ENCODE measurements around the gene ELAPOR1.

The ELAPOR1 gene

DNA sequence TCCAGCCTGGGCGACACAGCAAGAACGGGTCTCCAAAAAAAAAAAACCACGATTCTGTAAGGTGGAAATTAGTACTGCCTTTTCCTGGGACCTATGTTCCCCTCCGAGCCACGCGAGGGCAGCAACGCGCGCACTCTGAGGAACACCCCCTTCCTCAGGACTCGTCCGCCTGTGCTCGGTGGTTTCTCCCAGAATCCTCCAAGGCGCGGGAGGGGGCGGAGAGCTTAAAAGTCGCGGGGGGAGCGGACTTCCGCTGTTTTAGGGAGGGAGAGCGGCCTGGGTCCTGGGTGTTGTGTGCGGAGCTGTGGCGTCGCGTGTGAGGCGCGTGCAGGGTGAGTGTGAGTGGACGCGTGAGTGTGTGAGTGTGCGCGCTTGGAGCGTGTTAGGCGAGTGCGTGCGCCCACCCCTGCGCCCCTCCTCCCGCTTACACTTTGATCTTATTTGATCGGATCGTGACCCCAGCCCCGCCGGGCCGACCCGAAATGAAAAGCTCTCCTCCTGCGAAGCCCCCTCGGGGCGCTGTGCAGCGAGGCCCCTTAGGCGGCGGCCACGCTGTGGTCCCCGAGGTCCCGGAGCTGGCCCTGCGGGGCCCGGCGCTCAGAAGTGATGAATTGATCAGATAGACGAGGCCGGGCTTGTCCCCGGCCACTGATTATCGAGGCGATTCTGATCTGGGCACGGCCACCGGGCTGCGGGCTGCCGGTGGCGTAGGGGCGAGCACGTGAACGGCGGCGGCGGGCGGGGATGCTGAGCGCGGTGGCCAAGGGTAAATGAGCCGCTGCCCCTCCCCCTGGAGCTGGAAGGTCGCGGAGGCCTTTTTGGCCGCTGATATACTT, 13.8 kb upstream of the ELAPOR1 start:
- DNase-seq: peak; percentile 98

DNA sequence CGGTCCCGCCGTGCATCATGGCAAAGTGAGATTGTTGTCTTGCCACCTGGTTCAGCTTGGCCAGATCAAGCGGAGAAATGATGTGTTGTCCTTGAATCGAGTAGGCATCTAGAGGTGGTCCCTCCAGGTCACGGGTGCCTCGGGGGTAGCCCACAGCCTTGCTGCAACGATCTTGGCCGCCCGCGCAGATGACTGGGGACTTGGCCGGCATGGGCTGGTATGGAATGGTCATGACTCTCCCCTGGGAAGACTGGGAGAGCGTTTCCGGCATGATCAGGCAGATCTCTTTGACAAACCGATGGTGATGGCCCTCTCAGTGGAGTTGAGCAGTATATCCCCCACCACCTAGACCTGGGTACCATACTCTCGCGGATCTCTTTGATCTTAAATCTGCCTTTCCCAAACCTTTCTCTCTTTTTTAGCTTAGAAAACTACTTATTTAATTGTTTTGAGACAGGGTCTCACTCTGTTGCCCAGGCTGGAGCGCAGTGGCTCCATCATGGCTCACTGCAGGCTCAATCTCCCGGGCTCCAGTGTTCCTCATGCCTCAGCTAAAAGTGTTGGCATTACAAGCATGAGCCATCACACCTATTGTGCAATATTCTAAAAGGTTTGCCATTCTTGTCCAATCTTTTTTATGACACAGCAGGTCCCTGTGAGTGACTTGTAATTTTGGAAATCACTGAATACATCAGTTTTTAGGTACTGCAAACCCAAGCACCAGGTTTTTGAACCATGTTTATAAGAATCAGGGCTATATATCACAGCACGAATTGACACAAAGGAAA, 9.4 kb upstream of the ELAPOR1 start:
- no peak for DNase-seq

DNA sequence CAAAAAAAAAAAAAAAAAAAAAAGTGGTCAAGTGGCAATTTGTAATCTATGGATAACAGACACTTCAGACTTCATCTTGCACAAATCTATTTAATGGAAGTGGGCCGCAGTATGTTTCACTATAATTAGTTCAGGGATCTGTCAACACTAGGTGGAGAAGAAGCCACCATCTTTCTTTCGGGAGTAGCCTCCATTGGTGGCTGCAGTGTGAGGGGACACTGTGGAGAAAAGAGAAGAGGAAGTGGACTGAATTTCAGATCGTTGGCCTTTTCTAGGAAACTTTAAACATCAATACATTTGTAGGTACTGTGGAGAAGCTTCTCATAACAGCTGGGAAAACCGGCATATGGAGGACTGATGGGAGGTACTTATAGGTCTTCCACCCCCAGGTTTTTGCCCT, 8.0 kb upstream of the ELAPOR1 start:
- no peak for DNase-seq

DNA sequence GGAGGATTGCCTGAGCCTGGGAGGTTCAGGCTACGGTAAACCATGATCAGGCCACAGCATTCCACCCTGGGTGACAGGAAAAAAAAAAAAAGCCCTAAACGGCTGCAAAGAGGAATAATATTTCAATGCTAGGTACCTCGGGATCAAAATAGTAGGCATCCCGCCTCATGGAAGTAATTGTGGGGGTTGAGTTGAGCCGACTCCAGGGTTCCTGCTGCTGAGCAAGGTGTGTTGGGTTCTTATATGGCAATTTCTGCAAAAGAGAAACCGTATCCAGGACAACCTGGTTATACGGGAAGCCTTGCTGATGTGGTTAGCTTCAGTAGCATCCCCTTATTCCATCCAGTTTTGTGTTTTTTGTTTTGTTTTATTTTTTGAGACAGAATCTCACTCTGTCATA, 6.1 kb upstream of the ELAPOR1 start:
- DNase-seq: no peak

DNA sequence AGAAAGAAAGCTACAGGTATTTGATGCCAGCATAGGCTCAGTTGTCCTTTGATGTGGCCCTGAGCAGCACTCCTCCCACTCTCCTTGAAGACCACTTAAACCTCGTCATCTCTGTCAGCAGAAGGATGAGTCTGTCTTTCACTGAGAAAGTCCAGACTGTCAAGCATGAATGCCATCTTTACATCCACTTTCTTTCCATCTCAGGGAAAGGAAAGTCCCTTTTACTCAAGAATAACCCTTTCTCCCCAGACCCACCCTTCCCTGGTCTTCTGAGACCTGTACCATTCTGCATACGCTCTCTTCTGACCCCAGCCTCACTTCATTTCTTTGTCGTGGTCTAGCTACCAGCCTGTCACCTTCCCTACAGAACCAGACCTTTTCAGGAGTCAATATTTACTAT, 4.0 kb upstream of the ELAPOR1 start:
- no peak for DNase-seq

DNA sequence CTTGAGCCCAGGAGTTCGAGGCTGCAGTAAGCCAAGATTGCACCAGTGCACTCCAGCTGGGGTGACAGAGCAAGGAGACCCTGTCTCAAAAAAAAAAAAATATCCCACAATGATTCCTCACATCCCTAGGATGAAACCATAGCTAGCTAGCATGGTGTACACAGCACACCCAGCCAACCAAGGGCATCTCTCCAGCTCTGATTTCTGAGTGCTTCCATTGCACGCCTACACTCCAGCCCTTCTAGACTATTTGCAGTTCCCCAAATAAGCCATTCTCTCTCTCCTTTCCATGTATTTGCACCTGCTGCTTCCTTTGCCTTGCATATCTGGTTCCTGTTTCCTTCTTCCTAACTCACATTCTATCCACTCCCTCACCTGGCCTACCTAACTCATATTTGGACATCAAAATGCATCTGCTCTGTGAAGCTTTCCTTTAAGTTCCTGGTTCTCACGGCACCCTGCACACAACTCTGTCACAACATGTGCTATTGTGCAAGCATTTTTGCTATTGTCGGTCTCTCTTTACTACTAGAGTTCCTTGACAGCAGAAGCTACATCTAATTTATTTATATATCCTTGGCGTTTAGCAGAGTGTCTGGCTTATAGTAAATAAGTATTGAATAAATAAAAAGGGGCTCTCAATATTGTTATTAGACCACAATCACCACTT, 2.4 kb upstream of the ELAPOR1 start:
- no peak for DNase-seq

DNA sequence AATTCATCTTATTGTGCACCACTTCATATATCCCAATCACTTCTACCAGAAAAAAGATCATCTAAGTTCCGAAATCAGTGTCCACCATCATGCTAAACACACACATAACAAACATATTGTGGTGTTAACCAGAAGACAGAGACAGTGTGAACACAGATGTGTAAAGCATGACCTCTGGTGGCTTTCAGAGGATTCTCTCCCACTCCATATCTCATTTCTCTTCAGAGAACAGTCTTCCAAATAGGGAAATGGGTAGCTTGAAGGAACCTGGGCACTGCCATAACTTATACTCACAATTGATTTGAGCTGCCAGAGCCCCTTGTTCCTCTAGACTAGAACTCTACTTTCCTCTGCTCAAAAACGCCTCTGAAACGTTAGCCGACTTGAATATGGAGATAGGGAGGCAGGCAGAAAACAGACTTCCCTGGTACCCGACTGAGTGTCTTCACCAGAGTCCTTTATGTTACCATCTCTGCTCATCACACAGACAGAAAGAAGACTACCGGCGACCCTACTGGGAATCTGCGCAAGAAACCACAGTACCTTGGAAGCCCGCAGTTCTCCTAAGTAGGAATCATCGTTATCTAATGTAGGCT, 1.8 kb upstream of the ELAPOR1 start:
- no peak for DNase-seq

DNA sequence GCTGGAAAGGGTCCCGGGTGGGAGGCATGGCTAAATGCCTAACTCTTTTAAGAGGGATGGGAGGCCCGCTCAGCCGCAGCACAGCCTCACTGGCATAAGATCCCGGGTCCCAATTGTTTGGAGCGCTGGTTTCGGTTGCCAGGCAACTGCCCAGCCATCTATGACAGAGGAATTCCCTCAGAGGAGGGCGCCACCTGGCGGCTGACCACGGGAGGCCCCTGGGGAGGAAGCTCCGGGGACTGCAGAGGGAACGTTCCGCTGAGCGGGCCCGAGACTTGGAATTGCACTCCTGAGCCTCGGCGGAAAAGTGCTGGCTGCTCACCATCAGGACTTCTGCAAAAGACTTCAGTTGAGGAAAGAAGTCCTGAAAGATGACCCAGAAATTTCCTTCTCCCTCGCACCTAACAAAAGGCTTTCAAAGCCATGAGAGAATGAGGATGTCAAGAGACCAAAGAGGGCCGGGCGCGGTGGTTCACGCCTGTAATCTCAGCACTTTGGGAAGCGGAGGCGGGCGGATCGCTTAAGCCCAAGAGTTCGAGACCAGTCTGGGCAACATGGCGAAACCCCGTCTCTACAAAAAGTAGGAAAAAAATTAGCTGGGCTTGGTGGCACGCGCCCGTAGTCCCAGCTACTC, 1.1 kb upstream of the ELAPOR1 start:
- DNase-seq: peak; percentile 86

DNA sequence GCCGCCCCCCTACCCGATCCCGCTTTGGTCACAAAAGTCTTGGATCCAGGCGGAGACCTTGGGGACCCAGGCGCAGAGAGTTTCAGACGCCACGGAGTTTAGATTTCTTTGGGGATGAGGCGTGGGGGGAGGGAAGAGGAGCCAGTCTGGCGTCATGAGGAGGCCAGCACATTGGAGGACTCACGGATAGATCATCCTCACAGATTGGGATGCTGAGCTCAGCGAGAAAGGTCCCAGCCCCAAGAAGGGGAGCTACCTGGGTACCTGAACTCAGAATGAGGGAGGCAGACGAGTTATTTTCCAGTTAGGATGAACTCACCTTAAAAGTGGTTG, 393 bp downstream of the ELAPOR1 start:
- DNase-seq: no peak

DNA sequence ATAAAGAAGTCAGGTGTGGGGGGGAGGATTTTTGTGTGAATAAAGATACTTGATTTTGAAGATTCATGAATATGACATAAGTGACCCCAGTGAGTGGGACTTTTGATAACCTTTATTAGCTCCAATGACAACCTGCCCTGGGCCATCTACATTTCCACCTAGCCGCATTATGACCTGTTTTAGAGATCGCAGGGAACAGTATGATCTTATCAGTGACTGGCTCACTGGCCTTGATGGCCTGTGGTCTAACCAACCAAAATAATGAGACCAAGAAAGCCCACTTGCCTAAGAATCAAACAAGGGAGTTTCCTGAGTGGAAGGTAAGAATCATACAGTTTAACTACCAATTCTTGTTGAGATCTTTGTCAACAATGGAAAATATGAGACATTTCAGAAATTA, 1.8 kb downstream of the ELAPOR1 start:
- peak; percentile 24 for DNase-seq

DNA sequence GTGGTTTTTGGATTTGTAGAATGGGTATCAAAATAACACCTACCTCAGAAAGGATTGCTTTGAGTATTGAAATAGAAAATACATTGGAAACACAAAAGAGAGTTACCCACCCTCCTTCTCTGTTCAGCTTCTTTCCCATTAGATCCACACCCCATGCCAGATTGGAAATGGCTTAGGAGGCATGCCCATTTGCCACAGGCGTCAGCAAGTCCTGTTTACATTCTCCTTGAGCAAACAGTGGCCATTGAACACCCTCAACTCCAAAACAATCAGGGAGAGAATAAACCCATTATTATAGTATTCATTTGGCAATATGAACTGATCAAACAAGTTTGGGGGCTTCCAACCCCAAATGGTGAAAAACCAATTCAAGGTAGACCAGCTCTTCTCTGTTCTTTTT, 2.4 kb downstream of the ELAPOR1 start:
- no peak for DNase-seq

DNA sequence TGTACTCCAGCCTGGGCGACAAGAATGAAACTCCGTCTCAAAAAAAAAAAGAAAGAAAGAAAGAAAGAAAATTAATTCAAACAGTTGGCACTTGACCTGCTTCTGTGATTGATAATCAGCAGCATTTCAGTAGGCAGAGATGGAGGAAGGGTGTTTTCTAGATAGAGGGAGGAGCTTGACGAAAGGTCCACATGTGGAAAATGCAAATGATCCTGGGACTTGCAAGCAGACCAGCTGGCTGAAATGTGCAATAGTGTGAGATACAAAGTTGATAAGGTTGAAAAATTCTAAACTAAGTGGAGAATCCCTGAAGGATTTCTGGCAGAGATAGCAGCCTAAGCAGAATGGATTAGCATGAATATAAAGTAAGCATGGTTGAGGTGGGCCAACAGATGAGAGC, 4.2 kb downstream of the ELAPOR1 start:
- DNase-seq: no peak

DNA sequence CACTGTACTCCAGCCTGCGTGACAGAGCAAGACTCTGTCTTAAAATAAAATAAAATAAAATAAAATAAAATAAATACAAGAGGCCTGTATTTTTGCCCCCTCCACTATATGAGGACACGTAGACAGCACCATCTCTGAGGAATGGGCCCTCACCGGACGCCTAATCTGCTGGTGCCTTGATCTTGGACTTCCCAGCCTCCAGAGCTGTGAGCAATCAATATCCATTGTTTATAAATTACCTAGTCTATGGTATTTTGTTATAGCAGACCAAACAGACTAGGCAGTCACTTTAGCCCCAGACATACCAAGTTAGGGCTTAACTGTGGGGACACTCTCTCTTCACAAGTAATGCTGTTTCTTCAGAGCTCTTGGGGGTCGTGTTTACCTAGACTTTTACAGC, 6.4 kb downstream of the ELAPOR1 start:
- DNase-seq: no peak

DNA sequence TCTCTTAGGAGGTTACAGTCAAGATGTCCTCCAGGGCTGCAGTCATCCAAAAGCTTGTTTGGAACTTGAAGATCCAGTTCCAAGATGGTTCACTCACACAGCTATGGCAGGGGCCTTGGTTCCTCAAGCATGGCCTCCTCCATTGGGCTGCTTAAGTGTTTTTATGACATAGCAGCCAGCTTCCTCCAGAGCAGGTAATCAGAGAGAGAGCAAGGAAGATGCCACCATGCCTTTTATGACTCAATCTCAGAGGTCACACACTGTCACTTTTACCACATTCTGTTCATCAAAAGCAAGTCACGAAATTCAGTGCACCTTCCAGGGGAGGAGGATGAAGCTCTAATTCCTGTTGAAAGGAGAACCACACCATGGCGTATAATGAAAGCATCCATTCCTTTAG, 17.1 kb downstream of the ELAPOR1 start:
- DNase-seq: no peak

DNA sequence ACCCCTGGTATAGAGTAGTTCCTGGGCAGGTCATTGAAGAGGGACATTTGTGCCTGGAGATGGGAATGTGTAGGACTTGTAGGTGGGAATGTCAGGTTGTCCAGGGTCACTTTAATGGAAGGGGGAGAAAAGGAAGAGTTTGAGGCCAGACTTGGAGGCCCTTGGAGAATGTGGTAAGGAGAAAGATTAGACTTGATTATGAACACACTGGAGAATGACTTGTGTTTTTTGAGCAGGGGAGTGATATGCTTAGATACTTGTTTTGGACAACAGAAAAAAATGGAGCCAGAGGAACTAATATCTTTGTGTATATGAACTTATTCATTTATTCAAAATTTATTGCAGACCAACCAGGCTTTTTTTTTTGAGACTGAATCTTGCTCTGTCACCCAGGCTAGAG, 17.9 kb downstream of the ELAPOR1 start:
- DNase-seq: no peak

DNA sequence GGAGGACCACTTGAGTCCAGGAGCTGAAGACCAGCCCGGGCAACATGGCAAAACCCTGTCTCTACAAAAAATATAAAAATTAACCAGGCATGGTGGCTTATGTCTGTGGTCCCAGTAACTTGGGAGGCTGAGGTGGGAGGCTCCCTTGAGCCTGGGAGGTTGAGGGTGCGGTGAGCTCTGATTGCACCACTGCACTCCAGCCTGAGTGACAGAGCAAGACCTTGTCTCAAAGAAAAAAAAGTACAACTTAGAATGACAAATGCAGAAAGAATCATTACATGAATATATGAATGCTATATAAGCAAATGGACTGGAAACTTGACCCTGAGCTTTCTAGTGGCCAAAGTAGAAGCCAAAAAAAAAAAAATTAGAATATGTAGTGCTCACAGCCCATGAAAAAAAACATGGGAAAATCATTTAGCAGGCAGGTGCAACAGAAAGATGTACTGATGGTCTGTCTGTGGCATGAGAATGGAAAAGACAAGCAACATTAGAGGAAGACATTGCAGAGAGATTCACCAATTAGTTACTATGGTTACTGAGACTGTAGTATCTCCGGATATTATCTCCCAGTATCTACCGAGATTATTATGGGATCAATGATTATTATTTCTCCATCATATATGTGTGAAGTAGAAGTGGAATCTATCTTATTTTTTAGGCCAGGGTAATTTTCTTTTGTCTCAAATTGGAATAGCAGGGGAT, 19.2 kb downstream of the ELAPOR1 start:
- no peak for DNase-seq

DNA sequence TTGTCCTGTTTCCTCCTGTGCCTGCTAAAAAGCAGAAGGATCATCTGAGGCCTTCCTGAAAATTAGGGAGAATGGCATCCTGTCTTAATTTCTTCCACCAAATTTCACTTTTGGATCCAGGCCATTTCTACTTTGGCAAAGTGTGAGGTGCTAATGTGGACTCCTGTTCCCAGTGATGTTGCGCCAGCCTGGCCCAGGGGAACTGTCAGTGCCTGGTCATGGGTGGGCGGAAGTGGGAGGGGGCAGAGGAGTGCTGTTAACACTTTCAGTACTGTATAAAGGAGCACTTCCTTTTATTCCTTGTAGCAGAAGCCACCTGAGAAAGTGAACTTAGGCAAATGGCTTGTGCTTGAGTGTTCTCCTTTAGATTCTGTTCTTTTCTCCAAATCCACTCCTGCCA, 19.9 kb downstream of the ELAPOR1 start:
- DNase-seq: no peak

DNA sequence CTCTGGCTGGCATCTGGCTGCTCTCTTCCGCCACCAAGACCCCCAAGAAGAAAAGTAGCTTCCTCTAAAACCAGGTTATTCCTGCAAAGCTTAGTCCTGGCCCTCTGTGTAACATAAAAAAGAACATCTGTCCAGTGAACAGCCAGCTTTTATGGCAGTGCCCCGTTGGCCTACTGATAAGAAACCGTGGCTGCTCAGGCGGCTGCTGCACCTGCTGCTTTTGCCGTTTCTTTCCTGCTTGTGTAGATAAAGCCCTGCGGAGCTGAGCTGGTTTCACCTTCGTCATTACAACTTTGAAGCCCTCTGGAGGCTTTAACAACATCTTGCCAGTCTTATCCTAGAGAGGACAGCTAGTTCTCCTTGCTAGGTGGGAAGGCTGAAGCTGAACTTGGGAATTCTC, 20.5 kb downstream of the ELAPOR1 start:
- DNase-seq: no peak

DNA sequence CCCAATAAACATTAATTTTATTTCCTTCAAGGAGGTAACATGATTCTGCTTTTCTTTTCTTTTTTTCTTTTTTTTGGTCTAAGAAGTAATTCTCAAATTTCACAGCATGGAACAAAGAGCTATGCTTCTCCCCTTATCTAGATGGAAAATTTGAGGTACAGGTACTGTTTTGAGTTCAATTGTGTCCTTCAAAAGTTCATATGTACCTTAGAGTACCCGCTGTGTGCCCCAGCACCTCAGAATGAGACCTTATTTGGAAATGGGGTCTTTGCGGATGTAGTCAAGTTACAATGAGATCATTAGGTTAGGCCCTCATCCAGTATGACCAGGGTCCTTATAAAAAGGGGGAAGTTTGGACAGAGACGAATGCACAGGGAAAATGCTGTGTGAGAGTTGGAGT, 22.0 kb downstream of the ELAPOR1 start:
- DNase-seq: no peak

DNA sequence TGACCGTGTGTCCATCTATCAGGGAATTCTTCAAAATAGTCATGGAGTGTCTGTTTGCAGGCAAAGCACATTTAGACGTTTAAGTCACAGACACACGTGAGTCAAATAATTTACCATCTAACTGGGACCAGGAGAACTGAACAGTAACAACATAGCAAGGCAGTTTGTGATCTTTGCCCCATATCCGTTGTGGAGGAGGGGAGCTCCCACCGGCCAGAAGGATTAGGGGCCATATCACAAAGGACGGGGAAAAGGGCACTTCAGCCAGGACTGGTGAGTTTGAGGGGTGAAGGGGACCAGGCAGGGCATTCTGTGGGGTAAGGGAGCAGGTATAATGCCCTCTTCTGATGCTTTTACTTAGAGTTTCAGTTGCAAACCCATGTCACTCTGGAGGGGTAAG, 22.9 kb downstream of the ELAPOR1 start:
- no peak for DNase-seq

DNA sequence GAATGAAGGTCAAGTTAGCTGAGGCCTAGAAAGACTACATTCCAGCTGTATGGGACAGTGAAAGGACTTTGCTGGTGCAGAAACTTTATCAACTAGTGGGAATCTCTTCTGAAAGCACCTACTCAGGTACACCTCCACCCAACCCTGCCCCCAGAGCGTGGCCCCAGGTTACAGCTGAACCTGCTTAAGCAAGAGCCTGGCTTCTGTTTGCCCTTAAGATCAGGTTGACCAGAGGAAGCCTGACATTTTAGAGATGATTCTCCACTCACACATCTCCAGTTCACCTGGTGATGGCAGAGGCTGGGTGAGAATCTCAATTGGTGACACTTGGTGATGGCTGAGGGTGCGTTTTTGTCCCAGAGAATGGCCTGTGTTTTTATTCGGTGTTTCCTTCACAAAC, 24.0 kb downstream of the ELAPOR1 start:
- DNase-seq: no peak

DNA sequence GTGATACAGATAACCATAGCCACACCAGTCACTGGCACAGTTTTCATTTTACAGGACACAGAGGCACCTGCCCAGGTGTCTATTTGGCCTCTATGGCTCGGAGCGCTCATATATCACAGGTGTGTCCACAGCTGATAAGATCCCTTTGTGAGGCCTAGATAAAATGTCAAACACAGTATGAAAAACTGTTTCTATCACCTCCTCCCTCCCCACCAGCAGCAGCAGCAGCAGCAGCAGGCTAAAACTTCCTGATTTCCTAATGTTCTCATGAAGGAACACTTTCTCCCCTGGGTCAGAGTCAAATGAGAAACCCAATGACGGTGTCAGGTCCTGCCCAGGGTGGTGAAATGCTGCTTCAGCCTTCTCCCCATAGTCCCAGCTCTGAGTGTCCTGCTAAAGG, 24.4 kb downstream of the ELAPOR1 start:
- DNase-seq: no peak

DNA sequence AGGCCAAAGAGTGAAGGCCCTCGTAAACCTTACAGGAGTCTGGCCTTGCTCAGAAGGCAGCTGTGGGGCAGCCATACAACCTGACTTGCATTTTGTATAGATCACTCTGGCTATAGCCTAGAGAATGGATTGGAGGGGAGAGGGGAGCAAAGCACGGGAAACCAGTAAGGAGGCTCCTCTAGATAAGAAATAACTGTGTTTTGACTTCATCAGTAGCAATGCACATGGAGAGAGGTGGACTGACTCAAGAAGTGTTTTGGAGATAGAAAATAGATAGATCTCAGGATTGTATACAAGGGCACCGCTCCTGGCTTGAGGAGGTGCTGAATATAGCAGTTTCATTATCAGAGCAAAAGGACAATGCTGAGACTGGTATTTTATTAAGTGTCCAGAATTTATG, 26.5 kb downstream of the ELAPOR1 start:
- no peak for DNase-seq
